HG03469 (cell line): Measurements from ENCODE around the gene AHNAK.
"Not testable (repeated sequence)": the region's sequence is repeated elsewhere in the genome, so short reads cannot be mapped to it uniquely, and the experiment has no call there.

ENCODE experiments used
- ATAC-seq: cut with Tn5 transposase; IDR thresholded peaks from one replicate; pipeline ENCODE4 v1.9.1; 2021; ENCODE audit warnings: mild to moderate bottlenecking, moderate library complexity, moderate number of reproducible peaks; ENCODE audit not compliant: unreplicated experiment

Gene AHNAK

GRCh38 chr11:62546244-62546928, at the start of gene AHNAK:
Gene AHNAK (minus strand): TSS chr11:62546806. CDS start chr11:62536098, 10,708 bp downstream.
- no peak for ATAC-seq

GRCh38 chr11:62595124-62595523, 48.5 kb upstream of the AHNAK start:
- no peak for ATAC-seq

GRCh38 chr11:62593434-62594044, 46.9 kb upstream of the AHNAK start:
- ATAC-seq, result no peak

GRCh38 chr11:62592989-62593421, 46.4 kb upstream of the AHNAK start:
- no peak for ATAC-seq

GRCh38 chr11:62592146-62592815, 45.7 kb upstream of the AHNAK start:
- ATAC-seq, result no peak

- ATAC-seq, result peak; percentile 70
Observed at GRCh38 chr11:62591448-62592145, 45.0 kb upstream of the AHNAK start, which contains the start of gene TUT1. Gene TUT1 (minus strand): TSS chr11:62591523. CDS start chr11:62591485, 38 bp downstream.

- ATAC-seq, result no peak
Observed at GRCh38 chr11:62588966-62589637, 42.5 kb upstream of the AHNAK start.

GRCh38 chr11:62585356-62585755, 38.8 kb upstream of the AHNAK start:
- not testable (repeated sequence) for ATAC-seq

GRCh38 chr11:62581735-62582134, 35.1 kb upstream of the AHNAK start:
- ATAC-seq, result not testable (repeated sequence)

- ATAC-seq, result no peak
Observed at GRCh38 chr11:62580959-62581715, 34.5 kb upstream of the AHNAK start.

- ATAC-seq, result no peak
Observed at GRCh38 chr11:62579252-62579651, 32.6 kb upstream of the AHNAK start.

GRCh38 chr11:62578541-62578940, 31.9 kb upstream of the AHNAK start:
- ATAC-seq, result no peak

GRCh38 chr11:62577046-62577714, 30.6 kb upstream of the AHNAK start:
- ATAC-seq, result no peak

GRCh38 chr11:62575837-62576236, 29.2 kb upstream of the AHNAK start:
- ATAC-seq, result no peak

GRCh38 chr11:62575156-62575555, 28.6 kb upstream of the AHNAK start:
- ATAC-seq, result no peak

GRCh38 chr11:62574363-62575071, 27.9 kb upstream of the AHNAK start:
- ATAC-seq, result peak; percentile 1

GRCh38 chr11:62573592-62574362, 27.2 kb upstream of the AHNAK start, which contains the start of gene EEF1G:
Gene EEF1G (minus strand): TSS chr11:62573891. CDS start chr11:62573842, 49 bp downstream.
- ATAC-seq, result peak; percentile 72
